HK-2 (cell line): Measurements from ENCODE around the gene NLGN1.
"Not testable (repeated sequence)": the region's sequence is repeated elsewhere in the genome, so short reads cannot be mapped to it uniquely, and the experiment has no call there.

Experiments
- DNase-seq: peaks from one replicate; pipeline ENCODE4 v3.0.0-alpha.2; 2018; ENCODE audit not compliant: unreplicated experiment

Gene NLGN1

GRCh38 chr3:174158674-174159073 is 761.1 kb downstream of the NLGN1 start:
- no peak for DNase-seq

GRCh38 chr3:174159604-174160003 is 762.1 kb downstream of the NLGN1 start:
- no peak for DNase-seq

DNA sequence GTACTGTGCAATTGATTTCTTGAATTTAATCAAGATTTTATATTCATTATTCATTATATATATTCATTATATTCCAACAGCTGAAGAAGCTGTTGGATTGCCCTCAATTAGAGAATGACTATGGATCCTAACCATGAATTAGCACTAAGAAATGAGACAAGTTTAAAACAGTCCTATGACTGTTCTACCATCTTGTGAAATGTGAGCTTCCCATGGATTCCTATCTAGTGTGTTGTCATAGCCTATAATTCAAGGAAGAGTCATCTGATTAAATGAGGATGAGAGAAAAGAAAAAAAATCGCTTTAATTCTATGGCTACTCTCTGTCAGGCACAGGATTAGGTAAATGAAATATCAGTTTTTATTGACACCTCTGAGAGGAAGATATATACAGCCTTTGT is 765.0 kb downstream of the NLGN1 start:
- no peak for DNase-seq

DNA sequence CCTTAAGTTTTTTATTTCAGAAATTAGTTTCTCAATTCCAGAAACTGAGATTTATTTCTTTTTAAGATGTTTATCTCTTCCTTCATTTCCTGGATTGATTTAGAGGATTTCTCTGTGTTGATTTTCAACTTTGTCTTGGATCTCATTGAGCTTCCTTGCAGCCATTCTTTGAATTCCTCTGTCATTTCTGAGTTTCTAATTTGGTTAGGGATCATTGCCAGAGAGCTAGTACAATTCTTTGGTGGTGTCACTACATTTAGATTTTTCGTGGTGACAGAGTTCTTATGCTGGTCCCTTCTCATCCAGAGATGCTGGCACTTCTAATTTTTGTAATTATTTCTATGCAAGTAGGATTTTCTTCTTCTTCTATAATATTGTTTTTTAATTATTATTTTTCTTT is 770.5 kb downstream of the NLGN1 start:
- no peak for DNase-seq

- no peak for DNase-seq
Observed at GRCh38 chr3:174168538-174169254, 771.2 kb downstream of the NLGN1 start.

DNA sequence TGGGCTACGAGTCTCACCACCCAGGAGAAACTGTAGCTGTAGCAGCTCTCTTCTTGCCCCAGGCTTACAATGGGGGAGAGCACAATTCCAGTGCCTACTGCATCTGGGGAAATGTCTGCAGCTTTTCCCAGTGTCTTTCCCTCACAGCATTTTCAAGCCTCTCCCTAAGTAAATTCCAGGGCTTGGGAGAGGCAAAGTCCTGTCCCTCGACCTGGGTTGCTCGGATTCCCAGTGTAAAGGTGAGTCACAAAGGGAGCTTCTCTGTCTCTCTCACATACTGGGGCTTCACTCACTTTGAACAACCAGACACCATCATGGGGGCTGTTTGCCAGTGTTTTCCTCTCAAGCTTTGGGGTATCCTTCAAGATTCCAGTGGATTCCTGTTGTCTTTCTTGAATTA is 772.2 kb downstream of the NLGN1 start:
- no peak for DNase-seq

- DNase-seq, result no peak
Observed at GRCh38 chr3:174170248-174170647, 772.7 kb downstream of the NLGN1 start.

GRCh38 chr3:174186377-174186989 is 788.9 kb downstream of the NLGN1 start:
- DNase-seq, result no peak

DNA sequence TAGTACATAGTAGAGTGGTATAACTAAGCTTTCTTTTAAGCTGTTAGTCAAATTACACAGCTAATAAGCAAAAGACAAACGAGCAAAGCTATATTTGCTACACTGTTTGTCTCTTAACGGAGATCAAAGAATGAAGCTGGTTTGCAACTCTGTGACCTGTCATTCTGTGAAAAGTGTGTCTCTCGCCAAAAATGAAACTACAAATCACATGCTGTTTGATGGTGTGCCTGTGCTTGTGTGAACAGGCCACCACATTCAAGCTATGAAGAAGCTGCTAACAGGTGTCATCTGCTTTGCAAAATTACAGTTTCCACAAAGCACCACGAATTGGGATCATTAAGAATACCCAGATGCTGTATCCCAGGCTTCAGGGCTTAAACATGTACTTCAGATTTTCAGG is 793.8 kb downstream of the NLGN1 start:
- no peak for DNase-seq

DNA sequence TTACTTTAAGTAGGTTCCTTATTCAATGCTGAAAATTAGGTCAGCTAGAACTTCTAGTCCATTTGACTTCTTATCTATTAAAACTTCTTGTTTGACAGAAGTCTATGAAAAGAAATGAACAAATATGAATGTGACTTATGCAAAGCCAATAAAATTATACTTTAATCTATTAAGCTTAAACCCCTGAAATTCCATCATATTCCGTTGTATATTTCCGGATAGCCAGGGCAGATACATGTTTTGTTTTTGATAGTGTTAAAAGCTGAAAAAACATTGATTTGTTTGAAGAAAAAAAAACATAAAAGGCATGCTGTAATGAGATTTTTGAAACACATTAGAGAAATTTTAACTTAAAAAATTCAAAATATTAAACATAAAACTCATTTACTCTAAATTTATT is 794.4 kb downstream of the NLGN1 start:
- no peak for DNase-seq

GRCh38 chr3:174192471-174192870 is 794.9 kb downstream of the NLGN1 start:
- DNase-seq, result no peak

GRCh38 chr3:174193604-174194003 is 796.1 kb downstream of the NLGN1 start:
- DNase-seq, result no peak

- DNase-seq, result no peak
Observed at GRCh38 chr3:174197416-174197815, 799.9 kb downstream of the NLGN1 start.

GRCh38 chr3:174198199-174198598 is 800.7 kb downstream of the NLGN1 start:
- DNase-seq, result no peak

DNA sequence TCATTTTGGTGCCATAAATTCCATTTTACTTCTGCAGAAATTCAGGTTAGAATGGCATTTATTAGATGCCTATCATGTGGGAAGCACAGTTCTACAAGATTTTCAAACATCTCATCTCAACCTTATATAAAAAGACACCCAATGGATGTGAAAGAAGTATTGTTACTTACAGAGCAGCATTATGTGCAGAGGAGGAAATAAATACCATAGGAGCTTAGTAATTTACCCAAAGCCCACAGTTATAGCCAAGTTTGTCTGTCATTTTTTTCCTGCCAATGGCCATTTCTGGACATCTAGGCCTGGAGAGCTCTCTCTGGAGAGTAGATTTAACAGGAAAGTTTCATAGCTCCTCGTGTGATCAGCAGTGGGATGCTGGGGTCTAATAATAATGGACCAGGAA is 802.2 kb downstream of the NLGN1 start:
- no peak for DNase-seq

DNA sequence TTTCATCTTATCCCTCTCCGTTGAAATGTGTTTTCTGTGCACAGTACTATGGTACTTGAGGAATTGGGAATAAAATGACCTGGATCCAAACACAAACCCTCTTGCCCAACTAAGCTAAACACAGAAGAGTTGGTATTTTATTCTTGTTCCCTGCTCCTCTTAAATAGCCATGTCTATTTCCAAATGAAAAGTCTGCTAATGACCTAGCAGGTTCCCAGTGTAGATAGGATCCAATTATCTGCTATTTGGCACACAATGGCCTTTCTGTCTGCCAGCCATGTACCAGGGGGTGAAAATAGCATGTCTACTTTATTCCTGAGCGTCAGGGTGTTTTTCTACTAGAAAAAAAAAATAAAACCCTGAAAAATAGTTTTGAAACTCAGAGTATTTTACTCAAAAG is 804.6 kb downstream of the NLGN1 start:
- no peak for DNase-seq

DNA sequence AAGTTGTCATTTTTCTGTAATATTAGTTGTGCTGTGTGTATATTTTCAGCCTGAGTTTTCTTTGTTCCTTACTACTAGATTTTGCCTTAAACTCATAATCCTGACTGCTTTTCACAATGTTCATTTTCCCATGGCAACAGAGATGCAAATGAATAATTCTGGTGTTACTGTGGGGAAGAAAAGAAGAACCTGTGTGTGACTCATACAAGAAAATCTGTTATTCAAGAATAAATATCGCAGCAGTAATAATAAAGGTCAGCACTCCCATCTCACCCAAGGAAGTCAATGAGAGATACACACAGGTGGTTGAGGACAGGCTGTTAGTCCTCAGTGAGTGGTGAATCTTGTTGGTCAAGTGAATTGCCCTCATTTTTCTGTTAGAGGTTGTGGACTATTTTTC is 805.0 kb downstream of the NLGN1 start:
- no peak for DNase-seq

DNA sequence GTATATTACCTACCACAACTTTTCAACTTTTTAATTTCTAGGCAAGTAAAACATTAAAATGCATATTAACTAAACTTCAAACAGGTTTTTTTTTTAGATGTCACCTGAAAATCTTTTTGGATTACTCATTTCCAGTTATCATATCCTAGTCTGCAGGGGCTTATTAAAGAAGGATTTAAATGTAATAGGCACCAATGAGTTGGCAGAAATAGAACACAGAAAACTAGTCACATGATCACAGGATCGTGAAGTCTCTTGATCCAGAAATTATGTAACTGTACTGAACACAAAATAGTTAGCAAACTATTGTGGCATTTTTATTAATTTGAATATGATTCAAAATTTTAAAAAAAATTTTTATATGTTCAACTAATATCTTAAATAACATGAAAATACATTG is 807.2 kb downstream of the NLGN1 start:
- DNase-seq, result no peak

DNA sequence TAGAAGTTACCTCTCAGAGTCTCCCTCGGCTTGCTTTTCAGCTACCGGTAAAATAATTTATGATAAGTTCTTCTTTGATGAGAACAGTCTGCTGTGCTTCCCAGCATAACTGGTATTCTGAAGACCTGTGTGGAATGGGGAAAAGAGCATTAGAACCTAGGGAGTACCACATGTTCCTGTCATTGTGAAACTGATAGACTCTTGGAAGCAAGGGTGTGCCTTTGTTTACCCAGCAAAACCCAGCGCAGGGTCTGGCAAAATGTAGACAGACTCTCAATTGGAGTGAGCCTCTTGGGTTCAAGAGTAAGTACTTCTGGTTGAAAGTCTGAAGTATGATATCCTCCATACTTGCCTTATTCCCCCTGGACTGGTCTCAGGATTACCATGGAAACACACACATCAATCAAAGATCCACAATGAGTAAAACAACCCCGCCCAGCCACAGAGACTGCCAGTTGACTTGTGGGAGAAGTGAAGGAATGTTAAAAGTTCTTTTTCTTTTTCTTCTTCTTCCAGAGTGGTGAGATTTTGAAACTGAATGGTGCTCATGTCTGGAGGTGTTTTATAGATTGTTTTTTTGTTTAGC is 809.2 kb downstream of the NLGN1 start:
- DNase-seq, result no peak

GRCh38 chr3:174208161-174208560 is 810.6 kb downstream of the NLGN1 start:
- DNase-seq, result no peak

DNA sequence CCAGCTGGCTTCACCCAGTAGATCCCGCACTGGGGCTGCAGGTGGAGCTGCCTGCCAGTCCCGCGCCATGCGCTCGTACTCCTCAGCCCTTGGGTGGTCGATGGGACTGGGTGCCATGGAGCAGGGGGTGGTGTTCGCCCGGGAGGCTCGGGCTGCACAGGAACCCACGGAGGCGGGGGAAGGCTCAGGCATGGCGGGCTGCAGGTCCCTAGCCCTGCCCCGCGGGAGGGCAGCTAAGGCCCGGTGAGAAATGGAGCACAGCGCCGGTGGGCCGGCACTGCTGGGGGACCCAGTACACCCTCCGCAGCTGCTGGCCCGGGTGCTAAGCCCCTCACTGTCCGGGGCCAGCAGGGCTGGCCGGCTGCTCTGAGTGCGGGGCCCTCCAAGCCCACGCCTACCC is 814.4 kb downstream of the NLGN1 start:
- DNase-seq, result not testable (repeated sequence)

DNA sequence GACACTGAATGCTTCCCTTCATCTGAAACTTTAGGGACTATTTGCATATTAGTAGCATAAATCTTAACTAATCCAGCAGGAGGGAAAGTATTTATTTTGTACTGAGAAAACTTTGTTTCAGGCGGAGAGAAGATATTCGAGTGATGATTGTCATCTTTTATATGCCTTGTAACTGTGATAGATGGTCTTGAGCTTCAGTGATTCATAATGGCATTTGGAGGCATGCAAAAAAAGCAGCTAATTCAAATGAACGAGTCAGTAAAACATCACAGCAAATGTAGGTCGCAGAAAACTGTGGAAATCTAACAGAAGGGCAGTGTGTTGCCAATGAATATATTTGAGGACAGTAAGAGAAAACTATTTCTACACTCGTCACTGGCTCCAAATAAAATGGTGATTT is 817.9 kb downstream of the NLGN1 start:
- no peak for DNase-seq

DNA sequence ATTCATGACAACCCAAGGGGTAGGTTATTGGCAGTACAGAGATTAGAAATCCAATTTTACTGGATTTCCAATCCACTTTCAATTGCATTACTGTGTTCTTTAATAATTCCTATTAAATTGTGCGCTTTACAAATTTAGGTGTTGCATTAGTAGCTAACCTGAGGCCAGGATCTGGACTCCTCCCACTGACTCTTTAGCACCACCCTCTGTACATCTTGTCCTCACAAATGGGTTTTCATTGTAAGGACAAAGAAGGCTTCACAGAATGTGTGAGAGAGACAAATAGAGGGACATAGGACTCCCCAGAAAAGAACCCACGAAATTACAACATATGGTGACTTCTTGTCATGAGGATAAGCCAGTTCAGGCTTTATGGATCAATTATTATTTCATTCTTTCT is 818.5 kb downstream of the NLGN1 start:
- DNase-seq, result no peak
